Cardiac septum (tissue), 1 donor: ENCODE measurements around the gene FAR2. TPM values are rescaled to one million over a fixed set of nuclear protein-coding genes. Genes with fewer than 3 reads are reported as not detected.
A peak's percentile ranks its signal among the peaks of the same experiment; 100 is the strongest.

ENCODE experiments used
- DNase-seq: peaks from one replicate; pipeline ENCODE4 v3.0.0-alpha.2; 2020; ENCODE audit warnings: low spot score
- intact Hi-C: fragments of 100-400 bp; cut with DNase I; formaldehyde crosslinking; loops from one replicate; pipeline ENCODE4 v1.14.0; 2022
- total RNA-seq: library from RNA; stranded (reverse); fragmentation: NEBNext Ultra II Directional; extraction: Animal tissue kit (Norgen Biotek cat#: 25700); gene quantifications from one replicate; pipeline ENCODE4 v1.2.1, GENCODE V29; 2021
- donor health status: DM: no; HTN: no; CAD: no.

FAR2 gene
- total RNA-seq, 1 donor from 2014 or later: 3.3 TPM

DNA sequence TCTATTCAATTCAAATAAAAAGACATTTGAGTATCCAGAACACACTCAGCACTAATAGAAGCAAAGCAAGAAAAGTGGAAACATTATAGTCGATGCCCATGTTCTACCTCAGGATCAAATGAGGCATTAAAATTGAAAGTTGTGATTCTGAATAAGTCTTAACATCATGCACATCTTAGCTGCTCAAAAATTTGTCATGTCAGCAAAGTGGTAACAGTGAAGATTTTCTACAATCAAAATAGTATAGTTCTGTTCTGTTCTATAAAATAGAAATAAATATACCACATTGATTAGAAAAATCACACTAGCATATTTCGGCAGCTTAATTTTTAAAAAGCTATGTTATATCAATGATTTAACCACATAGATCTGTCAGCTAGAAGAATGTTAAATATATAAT lies 157.2 kb downstream of the FAR2 start:
- intact Hi-C loops: no loop called here
- DNase-seq: no peak

DNA sequence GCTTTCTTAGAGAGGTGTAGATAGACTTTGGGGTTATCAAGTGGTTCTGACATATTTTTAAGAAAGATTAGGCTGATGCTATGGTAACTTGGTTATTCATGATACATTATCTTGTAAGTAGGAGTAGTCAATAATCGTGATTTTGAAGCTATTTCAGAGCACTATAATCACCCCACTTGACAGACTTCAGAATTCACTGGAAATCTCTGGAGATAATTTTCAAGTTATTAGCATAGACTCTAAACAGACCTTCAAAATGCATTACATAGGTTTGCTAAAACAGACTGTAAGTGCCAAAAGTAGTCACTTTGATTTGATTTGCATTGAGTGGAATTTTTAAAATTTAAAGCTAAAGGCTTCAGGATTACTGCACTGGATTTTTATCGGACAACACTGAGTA lies 157.6 kb downstream of the FAR2 start:
- DNase-seq: no peak
- intact Hi-C loops: no loop called here

GRCh38 chr12:29309320-29309902 lies 160.3 kb downstream of the FAR2 start:
- intact Hi-C loops: no loop called here
- no peak for DNase-seq

- intact Hi-C loops: no loop called here
- no peak for DNase-seq
These were observed 161.8 kb downstream of the FAR2 start for GRCh38 chr12:29310899-29311298.

DNA sequence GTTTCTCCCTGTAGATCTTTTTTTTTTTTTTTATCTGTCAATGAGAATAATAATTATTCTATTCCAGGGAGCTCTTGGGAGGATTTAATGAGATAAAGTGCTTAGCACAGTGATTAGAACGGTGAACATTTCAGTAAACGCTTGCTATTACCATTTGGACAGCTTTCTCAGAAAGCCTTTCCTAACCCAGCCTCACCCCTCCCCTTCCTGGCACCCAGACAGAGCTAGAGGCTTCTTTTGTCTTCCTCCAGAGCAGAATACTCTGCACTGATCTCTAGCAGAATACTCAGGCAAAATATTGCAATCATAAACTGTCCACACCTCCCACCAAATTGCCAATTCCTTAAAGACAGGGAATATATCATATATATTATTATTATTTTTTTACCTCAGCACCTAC lies 165.3 kb downstream of the FAR2 start:
- intact Hi-C loops: no loop called here
- no peak for DNase-seq

DNA sequence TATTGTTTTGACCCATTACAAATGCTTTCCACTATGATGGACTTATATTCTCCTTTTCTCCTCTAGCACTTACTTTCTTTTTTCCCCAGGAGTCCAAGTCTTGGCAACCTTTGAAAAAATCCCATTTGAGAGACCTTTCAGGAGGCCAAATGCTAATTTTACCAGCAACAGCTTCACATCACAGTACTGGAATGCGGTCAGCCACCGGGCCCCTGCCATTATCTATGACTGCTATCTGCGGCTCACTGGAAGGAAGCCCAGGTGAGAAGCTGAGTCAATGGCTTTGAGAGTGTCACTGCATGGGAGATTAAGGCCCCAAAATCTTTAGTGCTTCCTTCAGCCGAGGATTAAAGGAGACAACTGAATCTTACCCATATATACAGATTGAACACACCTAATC lies 167.7 kb downstream of the FAR2 start:
- peak; percentile 76 for DNase-seq
- intact Hi-C loops: loop anchor here (5.0 kb wide), 2 partner anchors 66 to 229 kb away; partner anchors contain the start of gene ERGIC2

GRCh38 chr12:29317556-29318363 lies 168.7 kb downstream of the FAR2 start:
- no peak for DNase-seq
- intact Hi-C loops: loop anchor here (1.0 to 5.0 kb wide), 3 partner anchors 65 to 244 kb away; partner anchors contain the start of gene ERGIC2

GRCh38 chr12:29320295-29321085 lies 171.4 kb downstream of the FAR2 start:
- intact Hi-C loops: no loop called here
- DNase-seq: no peak

- DNase-seq: no peak
- intact Hi-C loops: no loop called here
These were observed 173.1 kb downstream of the FAR2 start for GRCh38 chr12:29322157-29322556.

- intact Hi-C loops: no loop called here
- no peak for DNase-seq
These were observed 180.3 kb downstream of the FAR2 start for GRCh38 chr12:29329411-29329810.

- no peak for DNase-seq
- intact Hi-C loops: no loop called here
These were observed 184.1 kb downstream of the FAR2 start for GRCh38 chr12:29333178-29333577.

- intact Hi-C loops: no loop called here
- DNase-seq: no peak
These were observed 185.9 kb downstream of the FAR2 start for GRCh38 chr12:29334937-29335336.

- intact Hi-C loops: no loop called here
- no peak for DNase-seq
These were observed 188.2 kb downstream of the FAR2 start for GRCh38 chr12:29337325-29337724.

GRCh38 chr12:29343022-29343799 lies 194.1 kb downstream of the FAR2 start:
- intact Hi-C loops: no loop called here

DNA sequence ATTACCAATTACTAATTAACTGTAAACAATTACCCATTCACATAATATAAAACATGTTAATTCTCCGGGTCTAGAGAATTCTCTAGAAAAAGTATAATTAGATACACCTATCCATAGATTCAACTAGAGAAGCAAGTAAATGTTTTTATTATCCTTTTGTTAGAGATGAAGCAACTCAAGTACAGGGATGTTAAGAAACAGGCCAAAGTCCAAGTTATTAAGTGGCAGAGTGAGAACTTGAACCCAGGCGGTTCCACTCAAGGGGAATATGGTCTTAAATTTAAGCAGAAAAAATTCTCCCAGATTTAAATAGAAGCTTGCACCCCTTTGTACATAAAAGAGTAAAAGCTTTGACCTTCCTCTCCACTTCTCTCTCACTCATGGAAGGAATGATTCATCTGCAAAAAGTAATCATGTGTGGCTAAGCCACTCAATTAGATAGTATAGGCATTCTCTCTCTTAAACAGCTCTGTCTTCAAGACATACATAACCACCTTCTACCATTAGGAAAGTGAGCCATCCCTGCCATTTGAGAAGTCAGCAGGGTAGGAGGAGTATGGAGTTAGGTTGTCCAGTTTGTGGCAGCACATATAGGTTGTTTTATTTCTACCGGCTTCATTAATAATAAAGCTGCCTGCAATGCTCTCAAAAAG lies 197.8 kb downstream of the FAR2 start:
- no peak for DNase-seq
- intact Hi-C loops: no loop called here

More at GRCh38 chr12:29343022-29343799, 194.1 kb downstream of the FAR2 start:
- DNase-seq: no peak

GRCh38 chr12:29350080-29350479 lies 201.0 kb downstream of the FAR2 start:
- intact Hi-C loops: no loop called here
- DNase-seq: no peak

DNA sequence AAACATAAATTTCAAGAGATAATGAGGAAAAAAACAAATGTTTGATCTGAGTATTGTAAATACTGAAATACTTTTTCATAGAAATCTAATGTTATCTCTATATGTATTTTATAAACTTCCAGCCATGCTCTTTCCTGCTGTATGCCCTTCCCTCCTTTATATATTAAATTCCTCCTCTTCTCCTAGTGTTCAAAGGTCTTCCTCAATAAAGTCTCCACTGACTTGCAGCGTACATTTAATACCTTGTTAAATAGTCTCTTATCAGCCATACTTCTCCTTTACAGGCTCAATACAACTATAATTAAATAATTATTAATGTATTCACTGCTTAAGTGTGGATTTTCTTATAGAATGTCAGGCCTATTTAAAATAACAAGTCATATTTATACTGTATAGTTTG lies 205.9 kb downstream of the FAR2 start:
- intact Hi-C loops: no loop called here
- no peak for DNase-seq

GRCh38 chr12:29365091-29365490 lies 216.0 kb downstream of the FAR2 start:
- DNase-seq: no peak
- intact Hi-C loops: no loop called here

GRCh38 chr12:29374012-29374411 lies 224.9 kb downstream of the FAR2 start:
- DNase-seq: no peak
- intact Hi-C loops: no loop called here
